ENCODE data around the gene SLC35B2.

GRCh38 chr6:44302856-44303255 lies 45.5 kb upstream of the SLC35B2 start:
- TF ChIP-seq CTCF (IDR thresholded peaks at IDR 0.05; ENCODE audit: low read depth, low read length, missing input control) (no peak), FOXA1 (IDR thresholded peaks at IDR 0.05) (no peak)
